WERI-Rb-1 (cell line): ENCODE data around the gene VPS4A.

Experiments used
- DNase-seq: peaks from one replicate; pipeline ENCODE4 v3.0.0-alpha.2; 2020
- H3K27ac ChIP-seq: fragments of 250-450 bp; sonication (Bioruptor Pico); 2 replicates; pipeline ENCODE4 v1.5.1; 2020; ENCODE audit warnings: mild to moderate bottlenecking, moderate library complexity
- H3K27me3 ChIP-seq: fragments of 250-450 bp; sonication (Bioruptor Pico); 2 replicates; pipeline ENCODE4 v1.5.1; 2021; ENCODE audit warnings: mild to moderate bottlenecking, low read depth, moderate library complexity; ENCODE audit not compliant: insufficient read depth, severe bottlenecking
- H3K36me3 ChIP-seq: fragments of 250-450 bp; sonication (Bioruptor Pico); 2 replicates; pipeline ENCODE4 v1.5.1; 2020; ENCODE audit warnings: mild to moderate bottlenecking, moderate library complexity
- H3K4me3 ChIP-seq: 2 replicates; pipeline ENCODE4 v1.5.1; 2011; ENCODE audit warnings: low read depth, mild to moderate bottlenecking, control low read depth, low read length
- H3K9me3 ChIP-seq: fragments of 250-450 bp; sonication (Bioruptor Pico); 2 replicates; pipeline ENCODE4 v1.5.1; 2021; ENCODE audit warnings: mild to moderate bottlenecking, moderate library complexity; ENCODE audit not compliant: severe bottlenecking
- TF ChIP-seq, protein P1 (sequence below): IDR thresholded peaks from 2 replicates; pipeline ENCODE4 v1.5.1; 2011; ENCODE audit warnings: low read depth, mild to moderate bottlenecking, control low read depth, inconsistent platforms, low read length

VPS4A gene

DNA sequence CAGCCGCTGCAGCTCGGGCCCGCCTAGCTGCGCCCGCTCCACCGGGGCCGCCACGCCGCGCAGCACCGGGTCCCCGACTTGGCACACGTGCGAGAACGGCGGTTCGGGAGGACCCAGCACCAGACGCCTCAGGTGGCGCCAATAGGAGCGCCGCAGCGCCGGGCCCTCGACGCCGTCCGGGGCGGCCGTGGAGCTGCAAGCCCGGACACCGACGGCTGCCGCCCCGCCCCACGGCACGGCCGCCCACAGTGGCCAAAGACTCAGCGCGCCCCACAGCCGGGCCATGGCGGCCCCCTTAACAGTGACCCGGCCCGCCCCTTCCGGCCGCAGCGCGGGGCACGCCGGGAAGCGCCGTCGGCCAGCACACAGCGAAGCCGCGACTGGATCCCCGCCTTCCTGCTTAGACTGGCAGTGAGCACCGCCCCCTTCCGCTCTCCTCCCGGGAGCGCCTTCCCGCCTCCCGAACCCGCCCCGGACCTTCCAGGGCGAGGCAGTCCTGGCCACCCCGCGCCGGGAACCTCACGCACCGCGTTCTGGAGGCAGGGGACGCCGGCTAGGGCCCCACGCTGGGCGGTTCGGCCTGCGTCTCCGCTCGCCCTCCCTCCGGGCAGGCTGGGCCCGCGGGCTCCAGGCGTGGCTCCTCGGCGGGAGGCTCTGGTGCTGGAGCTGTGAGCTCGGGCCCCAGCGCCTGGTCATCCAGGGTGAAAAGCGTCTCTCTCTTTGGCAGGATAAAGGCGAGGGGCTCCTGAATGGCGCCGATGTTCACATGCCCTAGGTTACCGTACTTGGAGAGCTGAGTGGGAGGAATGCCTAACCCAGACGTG is 19.3 kb downstream of the VPS4A start, which contains the start of gene PDF:
Gene PDF, minus strand, starts transcription at position 303 of the 824 bp plus-strand sequence. Its CDS starts 18 bp downstream, at position 285.
- H3K4me3 ChIP-seq: peak within 1 kb of the TSS; percentile 40
- no peaks in the 10 kb centered on the region for H3K27me3 ChIP-seq
- TF ChIP-seq, protein P1, sequence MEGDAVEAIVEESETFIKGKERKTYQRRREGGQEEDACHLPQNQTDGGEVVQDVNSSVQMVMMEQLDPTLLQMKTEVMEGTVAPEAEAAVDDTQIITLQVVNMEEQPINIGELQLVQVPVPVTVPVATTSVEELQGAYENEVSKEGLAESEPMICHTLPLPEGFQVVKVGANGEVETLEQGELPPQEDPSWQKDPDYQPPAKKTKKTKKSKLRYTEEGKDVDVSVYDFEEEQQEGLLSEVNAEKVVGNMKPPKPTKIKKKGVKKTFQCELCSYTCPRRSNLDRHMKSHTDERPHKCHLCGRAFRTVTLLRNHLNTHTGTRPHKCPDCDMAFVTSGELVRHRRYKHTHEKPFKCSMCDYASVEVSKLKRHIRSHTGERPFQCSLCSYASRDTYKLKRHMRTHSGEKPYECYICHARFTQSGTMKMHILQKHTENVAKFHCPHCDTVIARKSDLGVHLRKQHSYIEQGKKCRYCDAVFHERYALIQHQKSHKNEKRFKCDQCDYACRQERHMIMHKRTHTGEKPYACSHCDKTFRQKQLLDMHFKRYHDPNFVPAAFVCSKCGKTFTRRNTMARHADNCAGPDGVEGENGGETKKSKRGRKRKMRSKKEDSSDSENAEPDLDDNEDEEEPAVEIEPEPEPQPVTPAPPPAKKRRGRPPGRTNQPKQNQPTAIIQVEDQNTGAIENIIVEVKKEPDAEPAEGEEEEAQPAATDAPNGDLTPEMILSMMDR: no peak
- peak; percentile 96 for DNase-seq
- H3K27ac ChIP-seq: peak within 1 kb of the TSS; percentile 92
- H3K36me3 ChIP-seq: peaks cover 84% of the 10 kb centered on the region
- no peaks in the 10 kb centered on the region for H3K9me3 ChIP-seq

GRCh38 chr16:69334696-69335095 is 23.5 kb downstream of the VPS4A start:
- no peak overlapping the region for H3K4me3 ChIP-seq
- H3K9me3 ChIP-seq: no peaks in the 10 kb centered on the region
- no peak for DNase-seq
- H3K27me3 ChIP-seq: no peaks in the 10 kb centered on the region
- TF ChIP-seq, protein P1: no peak
- H3K27ac ChIP-seq: no peak overlapping the region
- H3K36me3 ChIP-seq: peaks cover 59% of the 10 kb centered on the region

DNA sequence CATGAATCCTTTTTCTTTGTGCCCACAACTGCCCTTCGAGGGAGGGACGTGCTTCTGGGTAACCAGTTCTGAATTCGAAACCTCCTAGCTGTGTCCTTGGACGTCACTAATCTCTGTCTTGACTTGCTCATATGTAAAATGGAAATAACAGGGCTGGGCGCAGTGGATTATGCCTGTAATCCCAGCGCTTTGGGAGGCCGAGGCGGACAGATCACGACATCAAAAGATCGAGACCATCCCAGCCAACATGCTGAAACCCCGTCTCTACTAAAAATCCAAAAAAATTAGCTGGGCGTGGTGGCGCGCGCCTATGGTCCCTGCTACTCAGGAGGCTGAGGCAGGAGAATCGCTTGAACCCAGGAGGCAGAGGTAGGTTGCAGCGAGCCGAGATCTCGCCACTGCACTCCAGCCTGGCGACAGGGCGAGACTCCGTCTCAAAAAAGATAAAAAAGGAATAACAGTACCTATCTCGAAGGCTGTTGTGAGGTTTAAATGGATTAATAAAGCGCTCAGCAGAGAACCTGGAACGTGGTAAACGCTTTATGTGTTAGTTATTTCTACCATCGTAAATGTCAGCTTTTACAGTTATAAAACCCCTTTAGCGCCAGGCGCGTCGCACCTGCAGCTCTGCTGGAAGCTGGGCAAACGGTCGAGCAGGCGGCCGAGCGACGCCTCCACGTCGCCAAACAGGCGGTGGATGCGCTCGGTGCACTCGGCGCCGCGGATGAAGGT is 27.6 kb downstream of the VPS4A start:
- Histone ChIP-seq H3K36me3 (peaks cover 61% of the 10 kb centered on the region), H3K27ac (peak overlapping the region; percentile 95), H3K4me3 (peak overlapping the region; percentile 55), H3K9me3 (no peaks in the 10 kb centered on the region), H3K27me3 (no peaks in the 10 kb centered on the region)
- DNase-seq: no peak
- TF ChIP-seq, protein P1: no peak

DNA sequence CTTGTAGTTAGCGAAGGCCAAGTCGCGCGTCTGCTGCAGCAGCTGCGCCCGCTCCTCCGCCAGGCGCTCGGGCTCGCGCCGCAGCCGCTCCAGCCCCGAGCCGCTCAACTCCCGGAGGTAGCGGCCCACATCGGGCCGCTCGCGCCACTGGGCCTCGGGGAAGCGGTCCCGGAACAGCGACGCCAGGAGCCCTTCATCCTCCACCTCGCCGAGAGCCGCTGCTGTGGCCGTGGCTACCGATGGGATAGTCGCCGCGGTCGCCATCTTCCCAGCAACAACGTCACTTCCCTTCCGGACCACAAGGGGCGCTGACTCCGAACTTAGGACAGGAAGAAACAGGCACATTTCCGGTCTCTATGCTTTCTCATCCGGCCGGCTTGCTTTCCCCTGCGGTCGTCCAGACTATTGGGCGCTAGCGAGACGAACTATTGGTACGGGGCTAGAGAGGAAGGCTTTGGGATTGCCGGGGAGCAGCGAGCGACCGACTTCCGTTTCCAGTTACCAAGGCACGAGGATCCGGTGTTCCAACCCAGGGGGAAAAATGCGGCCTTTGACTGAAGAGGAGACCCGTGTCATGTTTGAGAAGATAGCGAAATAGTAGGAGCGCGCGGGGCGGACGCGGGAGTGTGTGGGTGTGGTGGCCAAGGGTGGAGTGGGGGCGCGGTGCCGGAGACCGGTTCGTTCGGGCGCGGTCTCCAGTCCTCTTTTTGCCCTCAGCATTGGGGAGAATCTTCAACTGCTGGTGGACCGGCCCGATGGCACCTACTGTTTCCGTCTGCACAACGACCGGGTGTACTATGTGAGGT is 28.3 kb downstream of the VPS4A start, which contains the start of the genes COG8 and NIP7:
Gene COG8, minus strand, starts transcription at position 276 of the 806 bp plus-strand sequence. Its CDS starts 12 bp downstream, at position 264.
Gene NIP7, plus strand, starts transcription at position 484 of the 806 bp plus-strand sequence. Its CDS starts 58 bp downstream, at position 542.
- Histone ChIP-seq H3K4me3 (peak within 1 kb of the TSS; percentile 55), H3K27ac (peak within 1 kb of the TSS; percentile 95), H3K27me3 (no peaks in the 10 kb centered on the region), H3K9me3 (no peaks in the 10 kb centered on the region), H3K36me3 (peaks cover 61% of the 10 kb centered on the region)
- TF ChIP-seq, protein P1: peak; percentile 79
- DNase-seq: peak; percentile 97

DNA sequence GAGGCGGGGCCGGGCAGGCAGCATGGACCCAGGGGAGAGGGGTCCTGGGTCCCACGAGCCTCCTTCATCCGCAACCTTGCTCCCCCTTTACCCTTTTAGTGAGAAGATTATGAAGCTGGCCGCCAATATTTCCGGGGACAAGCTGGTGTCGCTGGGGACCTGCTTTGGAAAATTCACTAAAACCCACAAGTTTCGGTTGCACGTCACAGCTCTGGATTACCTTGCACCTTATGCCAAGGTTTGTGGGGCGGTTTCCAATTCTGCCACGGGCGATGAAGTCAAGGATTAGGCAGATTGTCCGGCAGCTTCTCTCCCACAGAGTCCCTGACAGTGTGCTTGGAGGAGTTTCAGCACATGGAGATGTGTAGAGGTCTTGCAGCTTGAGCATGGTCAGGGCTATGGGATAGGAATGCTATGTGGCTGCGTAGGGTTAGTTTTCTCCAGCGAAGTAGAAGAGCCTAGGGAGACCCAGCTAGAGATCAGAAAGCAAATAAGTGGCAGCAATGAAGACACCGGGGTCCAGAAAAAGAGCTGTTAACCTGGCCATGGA is 29.0 kb downstream of the VPS4A start:
- Histone ChIP-seq H3K27me3 (no peaks in the 10 kb centered on the region), H3K9me3 (no peaks in the 10 kb centered on the region), H3K27ac (peak overlapping the region; percentile 72), H3K36me3 (peaks cover 55% of the 10 kb centered on the region), H3K4me3 (peak overlapping the region; percentile 55)
- DNase-seq: no peak
- TF ChIP-seq, protein P1: no peak
